ENCODE results near the gene LRFN2.

DNA sequence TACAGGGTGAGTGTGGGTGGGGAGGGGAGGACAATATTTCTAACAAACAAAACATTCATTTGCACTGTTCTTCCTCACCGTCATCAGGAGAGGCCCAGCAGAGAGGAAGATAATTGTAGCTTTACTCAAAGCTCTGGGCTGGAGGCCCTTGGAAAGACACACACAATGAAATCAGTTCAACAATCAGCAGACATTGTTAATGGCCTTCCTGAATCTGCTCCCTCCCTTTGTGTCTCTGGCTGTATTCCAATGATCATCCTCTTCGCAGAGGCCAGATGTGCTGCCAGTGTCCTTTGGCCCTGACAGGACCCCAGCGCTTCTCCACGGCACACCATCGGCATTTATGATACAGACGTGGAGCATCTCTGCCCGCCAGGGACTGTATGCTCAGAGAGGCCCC lies 44.6 kb upstream of the LRFN2 start:
- TF ChIP-seq, protein P1, sequence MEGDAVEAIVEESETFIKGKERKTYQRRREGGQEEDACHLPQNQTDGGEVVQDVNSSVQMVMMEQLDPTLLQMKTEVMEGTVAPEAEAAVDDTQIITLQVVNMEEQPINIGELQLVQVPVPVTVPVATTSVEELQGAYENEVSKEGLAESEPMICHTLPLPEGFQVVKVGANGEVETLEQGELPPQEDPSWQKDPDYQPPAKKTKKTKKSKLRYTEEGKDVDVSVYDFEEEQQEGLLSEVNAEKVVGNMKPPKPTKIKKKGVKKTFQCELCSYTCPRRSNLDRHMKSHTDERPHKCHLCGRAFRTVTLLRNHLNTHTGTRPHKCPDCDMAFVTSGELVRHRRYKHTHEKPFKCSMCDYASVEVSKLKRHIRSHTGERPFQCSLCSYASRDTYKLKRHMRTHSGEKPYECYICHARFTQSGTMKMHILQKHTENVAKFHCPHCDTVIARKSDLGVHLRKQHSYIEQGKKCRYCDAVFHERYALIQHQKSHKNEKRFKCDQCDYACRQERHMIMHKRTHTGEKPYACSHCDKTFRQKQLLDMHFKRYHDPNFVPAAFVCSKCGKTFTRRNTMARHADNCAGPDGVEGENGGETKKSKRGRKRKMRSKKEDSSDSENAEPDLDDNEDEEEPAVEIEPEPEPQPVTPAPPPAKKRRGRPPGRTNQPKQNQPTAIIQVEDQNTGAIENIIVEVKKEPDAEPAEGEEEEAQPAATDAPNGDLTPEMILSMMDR (IDR thresholded peaks at IDR 0.05): no peak
- no peak for TF ChIP-seq POLR2AphosphoS5 (IDR thresholded peaks at IDR 0.05)
